ENCODE data around the gene MNX1.

DNA sequence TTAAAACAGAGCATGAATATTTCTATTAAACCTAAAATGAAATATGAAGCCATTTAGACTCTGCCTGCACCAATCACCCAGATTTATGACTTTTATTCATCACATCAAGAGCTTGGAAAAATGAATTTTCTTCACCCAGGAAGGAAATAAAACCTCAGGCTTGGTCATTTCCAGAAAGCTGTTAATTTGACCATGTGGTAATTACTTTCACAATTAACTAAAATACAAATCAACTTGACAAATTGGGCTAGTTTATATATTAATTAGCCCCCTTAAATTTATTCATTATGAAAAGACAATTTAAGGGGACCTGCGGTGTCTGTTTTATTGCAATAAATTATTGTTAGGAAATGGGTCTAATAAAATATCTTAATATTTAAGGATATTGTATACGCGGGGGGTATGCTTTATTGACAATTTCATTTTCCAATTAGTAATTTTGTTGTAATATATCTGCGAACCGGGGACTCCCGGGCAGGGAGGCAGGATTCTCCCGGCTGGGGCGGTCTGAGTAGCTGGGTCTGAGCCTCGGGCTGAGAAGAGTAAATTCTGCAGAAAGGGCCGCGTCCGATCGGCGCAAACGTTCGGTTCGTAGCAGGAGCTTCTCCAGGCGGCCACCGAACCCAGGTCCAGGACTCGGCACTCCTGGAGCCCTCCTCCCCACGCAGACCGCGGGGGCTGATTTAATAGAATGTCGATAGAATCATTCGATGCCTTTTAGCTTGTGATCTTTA lies 9.4 kb upstream of the MNX1 start:
- TF ChIP-seq, protein P1, sequence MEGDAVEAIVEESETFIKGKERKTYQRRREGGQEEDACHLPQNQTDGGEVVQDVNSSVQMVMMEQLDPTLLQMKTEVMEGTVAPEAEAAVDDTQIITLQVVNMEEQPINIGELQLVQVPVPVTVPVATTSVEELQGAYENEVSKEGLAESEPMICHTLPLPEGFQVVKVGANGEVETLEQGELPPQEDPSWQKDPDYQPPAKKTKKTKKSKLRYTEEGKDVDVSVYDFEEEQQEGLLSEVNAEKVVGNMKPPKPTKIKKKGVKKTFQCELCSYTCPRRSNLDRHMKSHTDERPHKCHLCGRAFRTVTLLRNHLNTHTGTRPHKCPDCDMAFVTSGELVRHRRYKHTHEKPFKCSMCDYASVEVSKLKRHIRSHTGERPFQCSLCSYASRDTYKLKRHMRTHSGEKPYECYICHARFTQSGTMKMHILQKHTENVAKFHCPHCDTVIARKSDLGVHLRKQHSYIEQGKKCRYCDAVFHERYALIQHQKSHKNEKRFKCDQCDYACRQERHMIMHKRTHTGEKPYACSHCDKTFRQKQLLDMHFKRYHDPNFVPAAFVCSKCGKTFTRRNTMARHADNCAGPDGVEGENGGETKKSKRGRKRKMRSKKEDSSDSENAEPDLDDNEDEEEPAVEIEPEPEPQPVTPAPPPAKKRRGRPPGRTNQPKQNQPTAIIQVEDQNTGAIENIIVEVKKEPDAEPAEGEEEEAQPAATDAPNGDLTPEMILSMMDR (IDR thresholded peaks at IDR 0.05): no peak
- TF ChIP-seq POLR2AphosphoS5 (IDR thresholded peaks at IDR 0.05) (no peak), POLR2A (IDR thresholded peaks at IDR 0.05) (no peak)
